ENCODE measurements around the gene HTRA3. TPM values are rescaled to one million over a fixed set of nuclear protein-coding genes. Genes with fewer than 3 reads are reported as not detected.

Gene HTRA3
- polyA plus RNA-seq, 4 donors = 8.2 to 16.7 (median 10.7) TPM

DNA sequence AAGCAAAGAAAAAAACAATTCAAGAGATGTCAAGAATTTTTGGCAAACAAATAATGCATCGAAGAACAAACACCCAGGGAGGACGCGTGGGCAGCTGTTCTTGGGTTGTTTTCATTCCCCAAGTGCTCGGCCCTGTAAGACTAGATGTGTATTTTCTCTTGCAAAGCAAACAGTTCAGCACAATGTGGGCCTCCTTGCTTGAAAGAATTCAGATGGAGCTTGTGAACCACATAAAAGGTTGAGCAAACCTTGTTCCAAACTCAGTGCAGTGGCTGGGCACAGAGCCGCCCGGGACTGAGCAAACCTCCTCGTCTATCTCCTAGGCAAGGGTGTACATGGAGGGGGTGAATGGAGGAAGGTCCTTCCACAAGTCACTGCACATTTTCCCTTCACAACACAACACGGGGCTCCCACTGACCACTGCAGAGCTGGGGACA, 82.4 kb downstream of the HTRA3 start:
- peak in 2 of 4 donors; percentile 30 to 58 for DNase-seq (ENCODE audit: low read depth in 4 of 4, low spot score in 2 of 4)

DNA sequence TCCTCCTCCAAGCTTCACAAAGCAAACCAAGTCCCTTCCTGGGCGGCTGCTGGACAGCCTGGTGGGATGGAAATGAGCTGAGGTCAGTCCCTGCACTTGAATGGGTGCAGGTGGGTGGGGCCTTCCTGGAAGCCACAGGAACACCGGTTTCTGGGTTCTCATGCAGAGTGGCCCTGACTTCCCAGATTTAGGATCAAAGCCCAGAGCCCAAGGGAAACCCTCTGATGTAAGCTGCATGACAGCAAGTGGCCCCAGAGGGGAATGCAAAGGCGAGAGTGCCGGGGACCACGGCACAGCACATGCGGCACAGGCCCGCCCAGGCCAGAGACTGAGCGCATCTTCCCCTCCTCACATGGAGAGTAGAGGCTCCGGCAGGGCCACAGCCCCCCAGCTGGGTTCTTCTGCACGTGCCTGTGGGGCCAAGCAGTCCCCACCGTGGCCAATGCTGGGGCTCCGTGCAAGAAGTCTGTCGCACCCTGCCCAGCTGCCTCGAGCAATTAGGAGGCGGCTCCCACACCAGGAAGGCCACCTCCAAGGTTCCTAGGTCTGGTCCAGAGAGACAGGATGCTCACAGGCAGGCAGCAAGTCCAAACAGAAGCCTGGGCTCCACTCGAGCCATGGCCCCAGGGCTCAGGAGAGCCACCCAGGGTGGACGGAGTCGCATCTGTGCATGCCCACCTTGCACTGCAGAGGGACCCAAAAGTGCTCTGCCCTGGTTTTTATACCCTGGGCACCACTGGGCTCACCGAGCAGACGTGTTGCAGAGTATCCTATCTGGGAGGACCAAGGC, 83.0 kb downstream of the HTRA3 start:
- DNase-seq (ENCODE audit: low read depth in 4 of 4, low spot score in 2 of 4) = no peak

DNA sequence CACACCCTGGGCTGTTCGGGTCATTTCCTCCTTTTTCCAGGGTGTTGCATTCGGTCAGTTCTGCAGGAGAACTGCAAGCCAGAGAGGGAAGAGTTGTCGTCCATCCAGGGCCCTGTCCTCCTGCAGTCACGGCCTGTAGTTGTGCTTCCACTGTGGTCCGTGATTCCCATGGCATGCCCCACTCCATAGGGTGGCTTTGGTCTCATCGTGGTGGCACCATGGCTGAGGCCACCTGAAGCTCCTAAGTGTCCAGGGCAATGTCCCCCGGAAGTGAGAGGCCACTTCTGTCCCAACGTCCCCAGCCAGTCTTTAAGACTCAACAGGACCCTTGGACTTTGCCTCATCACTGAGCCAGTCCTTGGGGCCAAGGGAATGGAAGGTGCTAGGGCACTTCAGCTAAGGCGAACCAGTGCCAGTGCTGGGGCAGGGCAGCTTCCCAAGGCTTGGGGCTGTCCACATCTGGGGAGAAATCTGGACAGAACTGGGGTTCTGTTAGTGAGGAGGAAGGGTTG, 83.7 kb downstream of the HTRA3 start:
- no peak for DNase-seq (ENCODE audit: low read depth in 4 of 4, low spot score in 2 of 4)

DNA sequence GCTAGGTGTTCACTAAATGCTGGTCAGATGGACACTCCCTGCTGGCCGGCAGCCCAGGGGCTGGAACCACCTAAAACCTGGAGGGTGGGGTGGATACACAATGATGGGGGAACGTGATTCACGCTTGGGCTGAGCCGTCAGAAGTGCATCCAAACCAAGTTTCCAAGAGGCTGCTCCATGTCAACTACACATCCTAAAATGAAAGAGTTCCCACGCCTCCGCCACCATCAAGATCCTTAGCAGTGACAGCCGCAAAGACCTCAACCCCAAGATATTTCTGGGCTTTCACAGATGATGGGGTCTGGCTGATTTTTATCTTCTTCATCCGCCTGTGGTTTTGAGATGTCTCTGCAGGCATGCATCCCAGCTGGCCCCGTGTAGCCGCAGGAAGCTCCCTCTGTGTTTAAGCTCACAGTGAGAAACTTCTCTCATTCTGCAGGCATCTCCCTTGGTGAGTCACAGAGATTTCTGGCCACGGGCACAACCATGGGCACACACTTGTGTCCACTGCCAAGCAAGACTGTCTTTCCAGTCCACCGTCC, 84.4 kb downstream of the HTRA3 start:
- DNase-seq (ENCODE audit: low read depth in 4 of 4, low spot score in 2 of 4) = no peak

DNA sequence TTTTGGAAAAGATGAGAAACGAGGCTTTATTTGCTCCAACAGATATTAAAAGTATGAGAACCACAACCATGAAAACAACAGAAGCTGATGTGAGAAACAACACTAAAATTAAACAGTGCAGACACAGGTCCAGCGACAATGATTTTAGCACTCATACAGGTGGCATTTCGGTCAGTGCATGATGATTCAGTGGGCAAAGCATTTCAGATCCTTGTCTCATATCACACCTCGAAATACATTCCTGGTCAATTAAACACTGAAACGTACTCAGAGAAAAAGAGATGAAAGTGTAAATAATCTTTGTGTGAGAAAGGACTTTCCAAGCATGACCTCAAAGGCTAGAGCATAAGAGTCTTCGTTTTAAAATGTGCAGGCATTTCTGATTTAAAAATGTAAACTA, 85.8 kb downstream of the HTRA3 start:
- no peak for DNase-seq (ENCODE audit: low read depth in 4 of 4, low spot score in 2 of 4)

DNA sequence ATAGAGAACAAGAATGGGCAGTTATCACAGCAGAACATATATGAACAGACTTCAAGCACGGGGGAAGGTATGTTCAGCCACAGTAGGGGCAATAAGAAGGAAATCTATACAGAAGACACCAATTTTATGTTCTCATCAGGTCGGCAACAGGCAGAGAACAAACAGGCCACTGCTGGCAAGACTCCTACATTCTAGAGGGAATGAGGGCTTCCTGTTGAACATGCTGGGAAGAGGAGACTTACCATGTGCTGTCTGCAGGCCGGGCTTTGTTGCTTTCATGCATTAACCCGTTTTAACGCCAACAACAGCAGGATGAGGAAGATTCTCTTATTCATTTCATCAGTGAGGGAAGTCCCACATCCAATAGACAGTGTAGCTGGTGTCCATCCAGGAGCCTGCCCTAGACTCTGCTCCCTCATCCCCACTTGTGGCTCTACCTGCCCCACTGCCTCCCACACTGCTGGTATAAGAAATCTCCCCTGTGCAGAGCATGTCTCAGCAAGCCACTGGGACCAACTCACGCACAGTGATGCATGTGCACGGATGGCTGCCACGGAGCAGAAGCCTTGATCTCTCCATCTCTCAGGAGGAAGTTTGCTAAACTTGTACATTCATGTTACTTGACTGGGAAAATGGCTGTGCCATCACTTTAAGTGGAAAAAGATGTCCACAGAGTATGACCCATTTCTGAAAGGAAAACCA, 86.5 kb downstream of the HTRA3 start:
- DNase-seq (ENCODE audit: low read depth in 4 of 4, low spot score in 2 of 4) = no peak

Other genes starting within 250 kb of the HTRA3 start
- 1 to 10 TPM; 6.2 to 8.4 (median 6.8) TPM for gene ABLIM2, start 110.9 kb upstream of the HTRA3 start, polyA plus RNA-seq (ENCODE audit: insufficient read length in 4 of 4)
- gene SH3TC1, start 70.5 kb upstream of the HTRA3 start, polyA plus RNA-seq (ENCODE audit: insufficient read length in 4 of 4) = 10 to 100 TPM; 19.1 to 36.1 (median 26.5) TPM
- gene ACOX3, start 171.0 kb downstream of the HTRA3 start, polyA plus RNA-seq (ENCODE audit: insufficient read length in 4 of 4) = 10 to 100 TPM; 15.4 to 19.2 (median 16.5) TPM
- gene TRMT44, start 171.0 kb downstream of the HTRA3 start, polyA plus RNA-seq (ENCODE audit: insufficient read length in 4 of 4) = 10 to 100 TPM; 13.1 to 21.8 (median 18.0) TPM